GM12878 (cell line): Measurements from ENCODE around the gene HSD17B14. TPM values are rescaled to one million over a fixed set of nuclear protein-coding genes. Genes with fewer than 3 reads are reported as not detected.

ENCODE experiments used
- ASH2L ChIP-seq: fragments of 300-600, 200-600 bp; sonication (generic); IDR thresholded peaks from 2 replicates; pipeline ENCODE4 v1.6.1; 2017; ENCODE audit warnings: low read depth, mild to moderate bottlenecking, borderline replicate concordance
- ATF7 ChIP-seq: fragments of 450-650 bp; IDR thresholded peaks from 2 replicates; pipeline ENCODE4 v1.6.1; 2016; ENCODE audit warnings: low read depth, mild to moderate bottlenecking
- CEBPZ ChIP-seq: fragments of 150-350 bp; IDR thresholded peaks from 2 replicates; pipeline ENCODE4 v1.6.1; 2016; ENCODE audit warnings: low read depth, low read length
- CHD4 ChIP-seq: fragments of 200-600 bp; sonication (generic); IDR thresholded peaks from 2 replicates; pipeline ENCODE4 v1.6.1; 2016; ENCODE audit warnings: mild to moderate bottlenecking
- ELK1 ChIP-seq: IDR thresholded peaks from 2 replicates; pipeline ENCODE4 v1.6.1; 2012; ENCODE audit warnings: low read depth, low read length, improper control_type of control experiment
- MLLT1 ChIP-seq: fragments of 450-650 bp; IDR thresholded peaks from 2 replicates; pipeline ENCODE4 v1.6.1; 2016; ENCODE audit warnings: mild to moderate bottlenecking
- MXI1 ChIP-seq: fragments of 150-350 bp; IDR thresholded peaks from 2 replicates; pipeline ENCODE4 v1.6.1; 2011; ENCODE audit warnings: low read depth, mild to moderate bottlenecking, inconsistent platforms, low read length, improper control_type of control experiment
- MYC ChIP-seq: IDR thresholded peaks from 2 replicates; pipeline ENCODE4 v1.6.1; 2011; ENCODE audit warnings: mild to moderate bottlenecking, low read length, moderate library complexity, inconsistent platforms; ENCODE audit not compliant: insufficient read depth, insufficient replicate concordance, insufficient read length, severe bottlenecking
- NFYA ChIP-seq: IDR thresholded peaks from 2 replicates; pipeline ENCODE4 v1.6.1; 2011; ENCODE audit warnings: low read depth, mild to moderate bottlenecking, low read length, improper control_type of control experiment, borderline replicate concordance
- RCOR1 ChIP-seq: conservative IDR thresholded peaks from 2 replicates; pipeline ENCODE4 v1.6.1; 2012; ENCODE audit warnings: low read depth, low read length, improper control_type of control experiment
- SMARCA5 ChIP-seq: fragments of 450-650 bp; IDR thresholded peaks from 2 replicates; pipeline ENCODE4 v1.6.1; 2017; ENCODE audit warnings: mild to moderate bottlenecking
- SUZ12 ChIP-seq: fragments of 200-600 bp; sonication (generic); IDR thresholded peaks from one replicate; pipeline ENCODE4 v1.6.1; 2018; ENCODE audit warnings: antibody characterized with exemption, mild to moderate bottlenecking; ENCODE audit not compliant: unreplicated experiment
- USF2 ChIP-seq: IDR thresholded peaks from 2 replicates; pipeline ENCODE4 v1.6.1; 2011; ENCODE audit warnings: low read depth, low read length, improper control_type of control experiment, borderline replicate concordance
- ZNF24 ChIP-seq: fragments of 450-650 bp; IDR thresholded peaks from 2 replicates; pipeline ENCODE4 v1.6.1; 2017; ENCODE audit warnings: antibody characterized with exemption, mild to moderate bottlenecking
- ZNF384 ChIP-seq: IDR thresholded peaks from 2 replicates; pipeline ENCODE4 v1.6.1; 2012; ENCODE audit warnings: low read depth, mild to moderate bottlenecking, low read length, improper control_type of control experiment, borderline replicate concordance
- ZNF592 ChIP-seq: fragments of 450-650 bp; IDR thresholded peaks from 2 replicates; pipeline ENCODE4 v1.6.1; 2017; ENCODE audit warnings: mild to moderate bottlenecking, moderate library complexity
- polyA plus RNA-seq, 11 experiments: library from polyadenylated mRNA; depleted of rRNA in 4 of 11; unstranded in 6 of 11; stranded (reverse) in 5 of 11; fragments of >200 nt; fragmentation: Nextera tagmentation in 4 of 11; fragmentation: Illumina TruSeq in 1 of 11; extraction: Ambion mirVana in 4 of 11; extraction: Trizol in 1 of 11; gene quantifications; 1 replicate in 1 of 11; 2 replicates in 10 of 11; pipeline versions ENCODE4 v1.2.1 to v1.2.3, GENCODE V29; 2011 to 2016; ENCODE audit warnings: inconsistent platforms in 2 of 11, missing spikeins in 2 of 11, low read depth in 1 of 11
- total RNA-seq, 4 experiments: library from RNA; depleted of rRNA in 3 of 4; stranded (reverse); fragments of >200 nt in 3 of 4; fragmentation: Illumina TruSeq in 1 of 4; extraction: Trizol in 1 of 4; gene quantifications; 2 replicates each; pipeline versions ENCODE4 v1.2.1 to v1.2.3, GENCODE V29; 2013 to 2021
- TF ChIP-seq, protein P1 (sequence below): fragments of 450-650 bp; conservative IDR thresholded peaks from 2 replicates; pipeline ENCODE4 v1.6.1; 2017; ENCODE audit warnings: mild to moderate bottlenecking, moderate library complexity

HSD17B14 gene
- total and polyA plus RNA-seq, 10 of the 15 experiments (the other 5 are each of a cell fraction or from before 2014, with no cell fraction given): 0.21 to 4.1 (median 0.61) TPM

DNA sequence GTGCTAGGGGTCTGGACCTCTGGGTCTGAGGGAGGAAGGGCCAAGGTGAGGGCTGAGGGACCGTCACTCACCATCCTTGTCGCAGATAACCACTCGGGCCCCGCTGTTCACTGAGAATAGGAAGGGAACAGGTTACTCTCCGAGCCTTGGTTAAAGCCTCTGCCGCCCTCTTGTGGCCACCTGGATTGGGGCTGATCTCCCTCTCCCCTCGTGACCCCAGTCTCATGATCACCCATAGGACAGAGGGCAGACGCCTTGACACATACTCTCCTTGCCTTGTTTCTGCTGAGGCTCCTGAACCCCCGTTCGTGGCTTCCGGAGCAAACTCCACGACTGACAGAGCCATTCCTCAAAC is 580 bp downstream of the HSD17B14 start (continued):
- peak; percentile 85 for TF ChIP-seq ZNF592
- TF ChIP-seq MXI1: peak; percentile 53; the same call in 1 of the 2 replicates
- TF ChIP-seq ASH2L: no peak
- no peak; the same call in 1 of the 2 replicates for TF ChIP-seq ATF7
- TF ChIP-seq MYC: no peak
- 0 out of 2 replicates have a peak, but pooled peaks have one; percentile 5 for TF ChIP-seq ZNF384
- no peak for TF ChIP-seq CHD4
- peak; percentile 87 for TF ChIP-seq USF2
- TF ChIP-seq, protein P1, sequence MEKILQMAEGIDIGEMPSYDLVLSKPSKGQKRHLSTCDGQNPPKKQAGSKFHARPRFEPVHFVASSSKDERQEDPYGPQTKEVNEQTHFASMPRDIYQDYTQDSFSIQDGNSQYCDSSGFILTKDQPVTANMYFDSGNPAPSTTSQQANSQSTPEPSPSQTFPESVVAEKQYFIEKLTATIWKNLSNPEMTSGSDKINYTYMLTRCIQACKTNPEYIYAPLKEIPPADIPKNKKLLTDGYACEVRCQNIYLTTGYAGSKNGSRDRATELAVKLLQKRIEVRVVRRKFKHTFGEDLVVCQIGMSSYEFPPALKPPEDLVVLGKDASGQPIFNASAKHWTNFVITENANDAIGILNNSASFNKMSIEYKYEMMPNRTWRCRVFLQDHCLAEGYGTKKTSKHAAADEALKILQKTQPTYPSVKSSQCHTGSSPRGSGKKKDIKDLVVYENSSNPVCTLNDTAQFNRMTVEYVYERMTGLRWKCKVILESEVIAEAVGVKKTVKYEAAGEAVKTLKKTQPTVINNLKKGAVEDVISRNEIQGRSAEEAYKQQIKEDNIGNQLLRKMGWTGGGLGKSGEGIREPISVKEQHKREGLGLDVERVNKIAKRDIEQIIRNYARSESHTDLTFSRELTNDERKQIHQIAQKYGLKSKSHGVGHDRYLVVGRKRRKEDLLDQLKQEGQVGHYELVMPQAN: peak; percentile 63; the same call in 1 of the 2 replicates
- TF ChIP-seq SMARCA5: peak; percentile 94; the same call in 1 of the 2 replicates
- TF ChIP-seq ZNF24: peak; percentile 59; the same call in 1 of the 2 replicates
- TF ChIP-seq RCOR1: no peak
- no peak for TF ChIP-seq MLLT1
- no peak for TF ChIP-seq CEBPZ
- no peak for TF ChIP-seq NFYA
- TF ChIP-seq ELK1: no peak
- no peak for TF ChIP-seq SUZ12
